GM13976 (cell line): Measurements from ENCODE around the gene CDC123.

Source experiments
- DNase-seq: peaks from one replicate; pipeline ENCODE4 v3.0.0; 2012; ENCODE audit warnings: low spot score
- CTCF ChIP-seq: IDR thresholded peaks from 2 replicates; pipeline ENCODE4 v1.5.1; 2012; ENCODE audit warnings: borderline replicate concordance, mild to moderate bottlenecking; ENCODE audit not compliant: insufficient read depth; ENCODE audit errors: extremely low read depth, missing control alignments, control extremely low read depth
- in situ Hi-C: fragments of 300-500 bp; cut with MboI; formaldehyde crosslinking; loops from one replicate; pipeline ENCODE4 v1.12.0; 2022; ENCODE audit warnings: low sequenced_read_pairs, mixed read lengths, inconsistent platforms; ENCODE audit not compliant: unreplicated experiment

CDC123 gene

GRCh38 chr10:12189426-12189825, 6.6 kb upstream of the CDC123 start:
- DNase-seq = no peak
- in situ Hi-C loops = no loop called here
- no peak for TF ChIP-seq CTCF

GRCh38 chr10:12191715-12192114, 4.3 kb upstream of the CDC123 start:
- TF ChIP-seq CTCF = no peak
- in situ Hi-C loops = no loop called here
- DNase-seq = no peak

GRCh38 chr10:12193193-12193592, 2.8 kb upstream of the CDC123 start:
- no peak for TF ChIP-seq CTCF
- DNase-seq = no peak
- in situ Hi-C loops = no loop called here

GRCh38 chr10:12194752-12195271, 1.2 kb upstream of the CDC123 start:
- DNase-seq = no peak
- no peak for TF ChIP-seq CTCF
- in situ Hi-C loops = no loop called here

- in situ Hi-C loops = no loop called here
- TF ChIP-seq CTCF = no peak
- no peak for DNase-seq
Measured at GRCh38 chr10:12195281-12195602, 746 bp upstream of the CDC123 start.

- in situ Hi-C loops = no loop called here
Measured at GRCh38 chr10:12196531-12197211, 683 bp downstream of the CDC123 start.

More at GRCh38 chr10:12196531-12197211, 683 bp downstream of the CDC123 start:
- TF ChIP-seq CTCF = no peak
- no peak for DNase-seq
